ENCODE results near the gene MMP1.

DNA sequence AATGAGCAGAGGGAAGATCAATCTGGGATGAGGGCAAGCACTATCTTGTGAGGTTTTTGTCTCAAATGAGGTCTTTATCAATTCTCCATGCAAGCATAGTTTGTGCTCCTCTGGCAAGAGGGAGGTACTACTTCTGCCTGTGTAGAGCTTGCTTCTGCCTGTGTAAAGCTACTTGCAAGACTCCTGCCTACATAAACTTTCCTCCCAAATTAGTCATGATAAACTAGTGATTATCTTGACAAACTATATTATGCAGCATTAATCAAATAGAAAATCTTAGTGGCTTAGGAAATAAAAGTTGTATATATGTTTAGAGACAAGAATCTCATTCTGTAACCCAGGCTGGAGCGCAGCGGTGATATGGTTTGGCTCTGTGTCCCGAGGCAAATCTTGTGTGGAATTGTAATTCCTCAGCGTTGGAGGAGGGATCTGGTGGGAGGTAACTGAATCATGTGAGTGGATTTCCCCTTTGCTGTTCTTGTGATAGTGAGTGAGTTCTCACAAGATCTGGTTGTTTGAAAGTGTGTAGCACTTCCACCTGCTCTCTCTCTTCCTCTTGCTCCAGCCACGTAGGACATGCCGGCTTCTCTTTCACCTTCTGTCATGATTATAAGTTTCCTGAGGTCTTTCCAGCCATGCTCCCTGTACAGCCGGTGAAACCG is 9.5 kb downstream of the MMP1 start:
- TF ChIP-seq, protein P1, sequence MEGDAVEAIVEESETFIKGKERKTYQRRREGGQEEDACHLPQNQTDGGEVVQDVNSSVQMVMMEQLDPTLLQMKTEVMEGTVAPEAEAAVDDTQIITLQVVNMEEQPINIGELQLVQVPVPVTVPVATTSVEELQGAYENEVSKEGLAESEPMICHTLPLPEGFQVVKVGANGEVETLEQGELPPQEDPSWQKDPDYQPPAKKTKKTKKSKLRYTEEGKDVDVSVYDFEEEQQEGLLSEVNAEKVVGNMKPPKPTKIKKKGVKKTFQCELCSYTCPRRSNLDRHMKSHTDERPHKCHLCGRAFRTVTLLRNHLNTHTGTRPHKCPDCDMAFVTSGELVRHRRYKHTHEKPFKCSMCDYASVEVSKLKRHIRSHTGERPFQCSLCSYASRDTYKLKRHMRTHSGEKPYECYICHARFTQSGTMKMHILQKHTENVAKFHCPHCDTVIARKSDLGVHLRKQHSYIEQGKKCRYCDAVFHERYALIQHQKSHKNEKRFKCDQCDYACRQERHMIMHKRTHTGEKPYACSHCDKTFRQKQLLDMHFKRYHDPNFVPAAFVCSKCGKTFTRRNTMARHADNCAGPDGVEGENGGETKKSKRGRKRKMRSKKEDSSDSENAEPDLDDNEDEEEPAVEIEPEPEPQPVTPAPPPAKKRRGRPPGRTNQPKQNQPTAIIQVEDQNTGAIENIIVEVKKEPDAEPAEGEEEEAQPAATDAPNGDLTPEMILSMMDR (IDR thresholded peaks at IDR 0.05) = no peak
- TF ChIP-seq EP300 (IDR thresholded peaks at IDR 0.05) = no peak
- no peak for TF ChIP-seq POLR2A (IDR thresholded peaks at IDR 0.05)
- TF ChIP-seq POLR2AphosphoS5 (IDR thresholded peaks at IDR 0.05) = no peak

Data from gastroesophageal sphincter (tissue), 3 donors.